Neutrophil (primary cell): ENCODE measurements around the gene PRKG1.

Source experiments
- H3K27ac ChIP-seq: fragments of 200-600 bp; sonication (generic); 2 replicates; pipeline ENCODE4 v1.5.1; 2016; ENCODE audit warnings: mild to moderate bottlenecking, moderate library complexity
- H3K27me3 ChIP-seq: fragments of 200-600 bp; sonication (generic); 2 replicates; pipeline ENCODE4 v1.6.0; 2016; ENCODE audit warnings: mild to moderate bottlenecking
- H3K36me3 ChIP-seq: fragments of 200-600 bp; sonication (generic); 2 replicates; pipeline ENCODE4 v1.5.1; 2017
- H3K4me1 ChIP-seq, 2 experiments: fragments of 200-600 bp in 1 of 2; sonication (generic) in 1 of 2; 1 replicate in 1 of 2; 2 replicates in 1 of 2; pipeline versions ENCODE4 v1.5.1 to v1.6.1; 2013 to 2016; ENCODE audit warnings: low read depth in 1 of 2, low read length in 1 of 2, mild to moderate bottlenecking in 1 of 2, moderate library complexity in 1 of 2; ENCODE audit not compliant: control insufficient read depth in 1 of 2, insufficient read depth in 1 of 2
- H3K4me3 ChIP-seq, 2 experiments: fragments of 200-600 bp in 1 of 2; sonication (generic) in 1 of 2; 1 replicate in 1 of 2; 2 replicates in 1 of 2; pipeline ENCODE4 v1.5.1; 2013 to 2016; ENCODE audit warnings: low read depth in 1 of 2, low read length in 1 of 2, mild to moderate bottlenecking in 1 of 2, moderate library complexity in 1 of 2
- H3K9me3 ChIP-seq: fragments of 200-600 bp; sonication (generic); 2 replicates; pipeline ENCODE4 v1.5.1; 2016
- TF ChIP-seq, protein P1 (sequence below): fragments of 200-600 bp; sonication (generic); IDR thresholded peaks from 2 replicates; pipeline ENCODE4 v1.5.1; 2016; ENCODE audit warnings: antibody characterized with exemption

The PRKG1 gene

DNA sequence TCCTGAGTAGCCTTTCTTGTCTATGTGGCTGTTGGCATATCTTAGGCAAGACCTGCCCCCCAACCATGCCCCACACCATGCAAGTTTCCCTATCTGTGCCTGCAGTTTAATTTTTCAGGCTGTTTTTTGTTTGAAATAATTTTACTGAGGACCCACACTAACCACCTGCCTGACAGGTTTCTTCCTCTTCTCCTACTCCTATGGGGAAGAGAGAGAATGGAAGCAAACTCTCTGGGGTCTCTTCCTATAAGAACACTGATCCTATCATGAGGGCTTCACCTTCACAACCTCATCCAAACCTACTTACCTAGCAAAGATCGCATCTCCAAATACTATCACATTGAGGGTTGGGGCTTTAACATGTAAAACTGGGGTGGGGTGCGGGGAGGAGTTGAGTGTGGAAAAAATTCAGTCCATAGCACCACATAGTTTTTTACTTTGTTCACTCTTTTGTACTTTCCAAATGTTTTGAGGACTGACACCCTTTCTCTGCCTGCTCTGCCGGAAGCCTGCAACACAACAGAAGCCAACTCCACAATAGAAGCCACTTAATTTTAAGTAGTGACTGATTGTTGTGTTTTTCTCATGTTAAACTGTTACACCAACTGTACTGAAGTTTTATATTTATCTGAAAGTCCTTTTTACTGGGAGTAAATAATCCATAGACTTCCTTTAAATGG is 692.3 kb downstream of the PRKG1 start:
- H3K27ac ChIP-seq, result no peak overlapping the region
- no peaks in the 10 kb centered on the region for H3K4me1 ChIP-seq
- H3K27me3 ChIP-seq, result no peaks in the 10 kb centered on the region
- TF ChIP-seq, protein P1, sequence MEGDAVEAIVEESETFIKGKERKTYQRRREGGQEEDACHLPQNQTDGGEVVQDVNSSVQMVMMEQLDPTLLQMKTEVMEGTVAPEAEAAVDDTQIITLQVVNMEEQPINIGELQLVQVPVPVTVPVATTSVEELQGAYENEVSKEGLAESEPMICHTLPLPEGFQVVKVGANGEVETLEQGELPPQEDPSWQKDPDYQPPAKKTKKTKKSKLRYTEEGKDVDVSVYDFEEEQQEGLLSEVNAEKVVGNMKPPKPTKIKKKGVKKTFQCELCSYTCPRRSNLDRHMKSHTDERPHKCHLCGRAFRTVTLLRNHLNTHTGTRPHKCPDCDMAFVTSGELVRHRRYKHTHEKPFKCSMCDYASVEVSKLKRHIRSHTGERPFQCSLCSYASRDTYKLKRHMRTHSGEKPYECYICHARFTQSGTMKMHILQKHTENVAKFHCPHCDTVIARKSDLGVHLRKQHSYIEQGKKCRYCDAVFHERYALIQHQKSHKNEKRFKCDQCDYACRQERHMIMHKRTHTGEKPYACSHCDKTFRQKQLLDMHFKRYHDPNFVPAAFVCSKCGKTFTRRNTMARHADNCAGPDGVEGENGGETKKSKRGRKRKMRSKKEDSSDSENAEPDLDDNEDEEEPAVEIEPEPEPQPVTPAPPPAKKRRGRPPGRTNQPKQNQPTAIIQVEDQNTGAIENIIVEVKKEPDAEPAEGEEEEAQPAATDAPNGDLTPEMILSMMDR, result no peak
- no peaks in the 10 kb centered on the region for H3K36me3 ChIP-seq
- no peak overlapping the region for H3K4me3 ChIP-seq
- H3K9me3 ChIP-seq, result no peaks in the 10 kb centered on the region

DNA sequence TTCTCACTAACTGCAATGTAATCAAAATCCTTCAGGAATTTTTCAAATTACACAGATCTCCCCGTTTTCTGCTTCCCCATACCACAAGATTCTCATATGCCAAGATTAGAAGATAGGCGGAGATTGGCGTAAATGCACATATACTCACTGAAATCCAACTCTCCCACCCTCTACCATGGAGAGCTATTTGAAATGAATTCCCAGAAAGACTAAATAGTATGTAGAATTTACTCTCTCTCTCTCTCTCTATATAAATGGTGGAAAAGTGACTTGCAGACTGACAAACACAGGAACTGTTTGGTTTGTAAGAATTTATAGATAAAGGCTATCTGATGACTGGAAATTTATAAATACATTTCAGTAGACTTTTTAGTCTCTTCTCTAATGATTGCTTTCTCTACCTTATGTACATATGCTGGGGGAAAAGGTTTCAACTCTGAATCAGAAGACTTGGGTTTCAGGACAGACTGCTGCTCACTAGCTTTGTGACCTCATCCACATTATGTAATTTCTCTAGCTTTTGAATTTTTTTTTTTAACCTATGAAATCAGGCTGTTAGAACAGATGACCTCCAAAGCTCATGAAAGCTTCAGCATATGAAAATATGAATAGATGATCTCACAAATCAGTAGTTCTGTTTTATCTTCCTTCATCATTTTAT is 692.9 kb downstream of the PRKG1 start:
- TF ChIP-seq, protein P1, result no peak
- Histone ChIP-seq H3K36me3 (no peaks in the 10 kb centered on the region), H3K27ac (no peak overlapping the region), H3K4me3 (no peak overlapping the region), H3K9me3 (no peaks in the 10 kb centered on the region), H3K4me1 (no peaks in the 10 kb centered on the region), H3K27me3 (no peaks in the 10 kb centered on the region)

DNA sequence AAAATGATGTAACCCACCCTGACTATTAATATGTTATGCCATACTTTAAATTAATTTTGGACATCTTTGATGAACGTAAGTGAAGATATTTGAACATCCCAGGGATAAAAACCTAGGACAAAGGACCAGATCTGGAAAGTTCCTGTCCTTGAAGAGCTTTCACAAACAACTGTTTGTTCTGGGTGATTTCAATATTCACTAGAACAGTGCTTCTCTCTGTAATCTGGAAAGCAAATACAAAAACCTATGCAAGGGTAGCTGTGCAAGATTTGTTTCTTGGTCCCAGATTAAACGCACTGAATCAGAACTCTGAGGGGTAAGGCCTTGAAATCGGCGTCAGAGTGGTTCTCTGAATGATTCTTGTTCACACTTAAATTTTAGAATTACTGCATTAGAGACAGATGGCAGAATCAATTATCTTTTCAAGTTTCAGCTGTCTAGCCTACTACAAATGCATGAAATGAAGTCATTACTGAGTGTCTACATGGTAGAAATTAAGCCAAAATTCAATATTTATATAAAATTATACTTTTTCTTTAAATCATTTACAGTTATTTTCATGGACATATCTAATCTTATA is 694.7 kb downstream of the PRKG1 start:
- no peaks in the 10 kb centered on the region for H3K36me3 ChIP-seq
- H3K27me3 ChIP-seq, result no peaks in the 10 kb centered on the region
- H3K9me3 ChIP-seq, result no peaks in the 10 kb centered on the region
- H3K4me3 ChIP-seq, result no peak overlapping the region
- TF ChIP-seq, protein P1, result no peak
- no peak overlapping the region for H3K27ac ChIP-seq
- no peaks in the 10 kb centered on the region for H3K4me1 ChIP-seq

DNA sequence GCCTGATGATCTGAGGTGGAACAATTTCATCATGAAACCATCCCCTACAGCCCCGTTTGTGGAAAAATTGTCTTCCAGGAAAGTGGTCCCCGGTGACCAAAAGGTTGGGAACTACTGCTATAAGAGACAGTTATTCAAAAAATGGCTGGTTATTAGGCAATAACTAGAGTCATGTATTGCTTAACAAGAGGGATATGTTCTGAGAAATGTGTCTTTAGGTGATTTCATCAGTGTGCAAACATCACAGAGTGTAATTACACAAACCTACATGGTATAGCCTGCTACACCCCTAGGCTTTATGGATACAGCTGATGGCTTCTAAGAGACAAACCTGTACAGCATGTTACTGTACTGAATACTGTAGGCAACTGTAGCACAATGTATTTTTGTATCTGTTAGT is 696.4 kb downstream of the PRKG1 start:
- no peaks in the 10 kb centered on the region for H3K36me3 ChIP-seq
- no peaks in the 10 kb centered on the region for H3K27me3 ChIP-seq
- H3K9me3 ChIP-seq, result no peaks in the 10 kb centered on the region
- H3K4me1 ChIP-seq, result no peaks in the 10 kb centered on the region
- H3K4me3 ChIP-seq, result no peak overlapping the region
- H3K27ac ChIP-seq, result no peak overlapping the region
- TF ChIP-seq, protein P1, result no peak

DNA sequence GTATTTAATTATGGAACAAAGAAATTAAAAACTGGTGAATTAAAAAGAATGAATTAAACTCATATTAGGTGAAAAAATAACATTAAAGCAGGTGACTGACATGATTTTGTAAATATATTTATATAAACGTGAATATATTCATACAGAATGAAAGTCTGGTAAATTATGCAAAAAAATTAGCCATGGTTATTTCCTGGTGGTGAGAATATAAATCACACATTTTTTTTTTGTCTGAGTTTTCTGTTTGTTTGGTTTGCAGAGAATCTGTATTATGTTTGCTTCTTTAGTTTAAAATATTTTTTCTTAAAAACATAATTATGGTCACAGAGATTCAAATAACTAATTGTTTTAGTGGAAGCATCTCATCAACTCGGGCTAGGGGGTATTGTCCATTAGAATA is 698.1 kb downstream of the PRKG1 start:
- Histone ChIP-seq H3K9me3 (no peaks in the 10 kb centered on the region), H3K4me3 (no peak overlapping the region), H3K27ac (no peak overlapping the region), H3K4me1 (no peaks in the 10 kb centered on the region), H3K27me3 (no peaks in the 10 kb centered on the region), H3K36me3 (no peaks in the 10 kb centered on the region)
- TF ChIP-seq, protein P1, result no peak
